Gastrocnemius medialis (tissue), 4 donors: ENCODE results near the gene FAM50A. TPM values are rescaled to one million over a fixed set of nuclear protein-coding genes. Genes with fewer than 3 reads are reported as not detected.

Experiments used
- ATAC-seq, 2 donors: fragments of 150-250 bp; one replicate each; pipeline ENCODE4 v1.9.1; 2016
- DNase-seq, 2 donors: peaks; one replicate each; pipeline ENCODE4 v3.0.0-alpha.2; 2019
- H3K27ac ChIP-seq, 4 donors: fragments of 200-600 bp; sonication (generic); 1 replicate in 1 of 4; 2 replicates in 3 of 4; pipeline ENCODE4 v1.5.1; 2016 to 2018; ENCODE audit warnings: mild to moderate bottlenecking in 2 of 4, moderate library complexity in 1 of 4
- H3K27me3 ChIP-seq, 3 donors: fragments of 200-600 bp; sonication (generic) in 2 of 3; 1 replicate in 1 of 3; 2 replicates in 2 of 3; pipeline versions ENCODE4 v1.5.1 to v1.6.0; 2016 to 2019; ENCODE audit warnings: mild to moderate bottlenecking in 1 of 3, moderate library complexity in 1 of 3
- H3K36me3 ChIP-seq, 2 donors: fragments of 200-600 bp; sonication (generic) in 1 of 2; one replicate each; pipeline ENCODE4 v1.5.1; 2017 to 2018
- H3K4me1 ChIP-seq, 2 donors: fragments of 200-600 bp; sonication (generic) in 1 of 2; one replicate each; pipeline ENCODE4 v1.5.1; 2016 to 2017; ENCODE audit warnings: mild to moderate bottlenecking in 2 of 2
- H3K4me3 ChIP-seq, 4 donors: fragments of 200-600 bp; sonication (generic) in 3 of 4; 1 replicate in 1 of 4; 2 replicates in 3 of 4; pipeline ENCODE4 v1.5.1; 2016 to 2019; ENCODE audit warnings: mild to moderate bottlenecking in 2 of 4
- H3K9me3 ChIP-seq, 3 donors: fragments of 200-600 bp; sonication (generic) in 2 of 3; 1 replicate in 1 of 3; 2 replicates in 2 of 3; pipeline ENCODE4 v1.5.1; 2016 to 2019
- POLR2A ChIP-seq, 2 donors: fragments of 450-650 bp; IDR thresholded peaks; one replicate each; pipeline ENCODE4 v1.6.1; 2017; ENCODE audit warnings: antibody characterized with exemption in 2 of 2, mild to moderate bottlenecking in 2 of 2, moderate library complexity in 2 of 2
- in situ Hi-C, 4 donors: fragments of 200-750 bp; cut with MboI; loops; one replicate each; pipeline versions ENCODE4 v1.15.0 to v1.8.0; 2017; ENCODE audit warnings: low sequenced_read_pairs in 4 of 4
- intact Hi-C: fragments of 100-400 bp; cut with DNase I; formaldehyde crosslinking; loops from one replicate; pipeline ENCODE4 v1.15.1; 2023; ENCODE audit warnings: low total_unique reads
- total RNA-seq, 4 donors: library from RNA; depleted of rRNA; stranded (reverse); fragments of >200 nt; gene quantifications; one replicate each; pipeline versions ENCODE4 v1.1.0 to v1.2.3, GENCODE V29; 2016
- TF ChIP-seq, protein P1 (sequence below), 5 experiments: fragments of 450-650 bp in 3 of 5; fragments of 200-600 bp in 2 of 5; sonication (generic) in 2 of 5; IDR thresholded peaks in 4 of 5; conservative IDR thresholded peaks in 1 of 5; 1 replicate in 4 of 5; 2 replicates in 1 of 5; pipeline ENCODE4 v1.5.1; 2016 to 2019; ENCODE audit warnings: antibody characterized with exemption in 5 of 5, mild to moderate bottlenecking in 3 of 5, moderate library complexity in 3 of 5

FAM50A gene
- total RNA-seq, 4 donors from 2014 or later, result 30.9 to 55.4 (median 45.3) TPM

GRCh38 chrX:154459832-154460231, 15.9 kb downstream of the FAM50A start:
- DNase-seq, result no peak
- intact Hi-C loops, result no loop called here
- ATAC-seq, result no peak
- Histone ChIP-seq H3K27ac (no peak overlapping the region), H3K36me3 (no peaks in the 10 kb centered on the region), H3K4me3 (no peak overlapping the region), H3K9me3 (no peaks in the 10 kb centered on the region), H3K27me3 (no peaks in the 10 kb centered on the region), H3K4me1 (no peaks in the 10 kb centered on the region)
- no peak for TF ChIP-seq POLR2A (IDR thresholded peaks at IDR 0.05)
- TF ChIP-seq, protein P1, sequence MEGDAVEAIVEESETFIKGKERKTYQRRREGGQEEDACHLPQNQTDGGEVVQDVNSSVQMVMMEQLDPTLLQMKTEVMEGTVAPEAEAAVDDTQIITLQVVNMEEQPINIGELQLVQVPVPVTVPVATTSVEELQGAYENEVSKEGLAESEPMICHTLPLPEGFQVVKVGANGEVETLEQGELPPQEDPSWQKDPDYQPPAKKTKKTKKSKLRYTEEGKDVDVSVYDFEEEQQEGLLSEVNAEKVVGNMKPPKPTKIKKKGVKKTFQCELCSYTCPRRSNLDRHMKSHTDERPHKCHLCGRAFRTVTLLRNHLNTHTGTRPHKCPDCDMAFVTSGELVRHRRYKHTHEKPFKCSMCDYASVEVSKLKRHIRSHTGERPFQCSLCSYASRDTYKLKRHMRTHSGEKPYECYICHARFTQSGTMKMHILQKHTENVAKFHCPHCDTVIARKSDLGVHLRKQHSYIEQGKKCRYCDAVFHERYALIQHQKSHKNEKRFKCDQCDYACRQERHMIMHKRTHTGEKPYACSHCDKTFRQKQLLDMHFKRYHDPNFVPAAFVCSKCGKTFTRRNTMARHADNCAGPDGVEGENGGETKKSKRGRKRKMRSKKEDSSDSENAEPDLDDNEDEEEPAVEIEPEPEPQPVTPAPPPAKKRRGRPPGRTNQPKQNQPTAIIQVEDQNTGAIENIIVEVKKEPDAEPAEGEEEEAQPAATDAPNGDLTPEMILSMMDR (IDR thresholded peaks at IDR 0.05 in 4 of 5, conservative IDR thresholded peaks at IDR 0.05 in 1 of 5), result no peak
- in situ Hi-C loops, result no loop called here

DNA sequence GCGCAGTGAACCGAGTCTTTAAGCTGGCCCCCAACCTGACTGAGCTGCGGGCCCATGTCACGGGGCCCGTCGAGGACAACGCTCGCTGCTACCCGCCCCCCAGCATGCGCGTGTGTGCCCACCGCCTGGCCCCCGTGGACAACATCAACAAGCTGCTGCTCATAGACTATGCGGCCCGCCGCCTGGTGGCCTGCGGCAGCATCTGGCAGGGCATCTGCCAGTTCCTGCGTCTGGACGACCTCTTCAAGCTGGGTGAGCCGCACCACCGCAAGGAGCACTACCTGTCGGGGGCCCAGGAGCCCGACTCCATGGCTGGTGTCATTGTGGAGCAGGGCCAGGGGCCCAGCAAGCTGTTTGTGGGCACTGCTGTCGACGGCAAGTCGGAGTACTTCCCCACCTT, 16.4 kb downstream of the FAM50A start:
- intact Hi-C loops, result no loop called here
- Histone ChIP-seq H3K4me3 (no peak overlapping the region), H3K27ac (no peak overlapping the region), H3K36me3 (no peaks in the 10 kb centered on the region), H3K9me3 (no peaks in the 10 kb centered on the region), H3K4me1 (no peaks in the 10 kb centered on the region), H3K27me3 (no peaks in the 10 kb centered on the region)
- in situ Hi-C loops, result no loop called here
- TF ChIP-seq POLR2A (IDR thresholded peaks at IDR 0.05), result no peak
- TF ChIP-seq, protein P1 (IDR thresholded peaks at IDR 0.05 in 4 of 5, conservative IDR thresholded peaks at IDR 0.05 in 1 of 5), result no peak
- no peak for DNase-seq
- no peak for ATAC-seq

GRCh38 chrX:154462396-154462795, 18.5 kb downstream of the FAM50A start:
- H3K27ac ChIP-seq, result no peak overlapping the region
- no peaks in the 10 kb centered on the region for H3K4me1 ChIP-seq

DNA sequence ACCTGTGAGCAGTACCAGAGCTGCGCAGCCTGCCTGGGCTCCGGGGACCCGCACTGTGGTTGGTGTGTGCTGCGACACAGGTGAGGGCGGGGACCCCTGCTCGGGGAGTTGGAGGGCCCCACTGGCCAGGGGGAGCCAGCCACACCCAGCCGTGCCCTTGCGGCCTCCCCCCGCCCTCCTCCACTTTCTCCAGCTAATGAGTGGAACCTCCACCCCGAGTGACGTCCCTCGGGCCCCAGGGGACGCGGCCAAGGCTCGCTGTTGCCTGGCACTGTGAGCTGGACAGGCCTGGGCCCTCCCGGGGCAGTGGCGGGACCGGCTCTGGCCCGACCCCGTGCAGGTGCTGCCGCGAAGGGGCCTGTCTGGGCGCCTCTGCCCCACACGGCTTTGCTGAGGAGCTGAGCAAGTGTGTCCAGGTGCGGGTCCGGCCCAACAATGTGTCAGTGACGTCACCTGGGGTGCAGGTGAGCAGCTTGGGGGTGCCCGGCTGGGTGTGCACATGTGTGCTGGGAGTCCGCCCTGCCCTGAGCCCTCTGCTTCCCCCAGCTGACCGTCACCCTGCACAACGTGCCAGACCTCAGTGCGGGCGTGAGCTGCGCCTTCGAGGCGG, 19.8 kb downstream of the FAM50A start:
- ATAC-seq (no peak), DNase-seq (no peak)
- Histone ChIP-seq H3K4me3 (no peak overlapping the region), H3K36me3 (no peaks in the 10 kb centered on the region), H3K9me3 (no peaks in the 10 kb centered on the region), H3K27ac (no peak overlapping the region), H3K27me3 (no peaks in the 10 kb centered on the region), H3K4me1 (no peaks in the 10 kb centered on the region)
- TF ChIP-seq, protein P1 (IDR thresholded peaks at IDR 0.05 in 4 of 5, conservative IDR thresholded peaks at IDR 0.05 in 1 of 5), result no peak
- TF ChIP-seq POLR2A (IDR thresholded peaks at IDR 0.05), result no peak
- intact Hi-C loops (no loop called here), in situ Hi-C loops (no loop called here)

More at GRCh38 chrX:154462396-154462795, 18.5 kb downstream of the FAM50A start:
- H3K27me3 ChIP-seq, result no peaks in the 10 kb centered on the region
- in situ Hi-C loops (no loop called here), intact Hi-C loops (no loop called here)
- H3K36me3 ChIP-seq, result no peaks in the 10 kb centered on the region
- ATAC-seq, result no peak
- no peak for TF ChIP-seq POLR2A (IDR thresholded peaks at IDR 0.05)
- TF ChIP-seq, protein P1 (IDR thresholded peaks at IDR 0.05 in 4 of 5, conservative IDR thresholded peaks at IDR 0.05 in 1 of 5), result no peak
- DNase-seq, result no peak
- H3K9me3 ChIP-seq, result no peaks in the 10 kb centered on the region
- no peak overlapping the region for H3K4me3 ChIP-seq
